NB4 (cell line): ENCODE data around the gene ERCC6L.

ENCODE experiments used
- DNase-seq: peaks from one replicate; pipeline ENCODE4 v3.0.0; 2010; ENCODE audit warnings: low read depth
- H3K4me3 ChIP-seq: one replicate; pipeline ENCODE4 v1.5.1; 2011; ENCODE audit warnings: mild to moderate bottlenecking, low read depth, low read length, moderate library complexity
- CTCF ChIP-seq: IDR thresholded peaks from one replicate; pipeline ENCODE4 v1.5.1; 2012; ENCODE audit warnings: low read depth, low read length
- MAX ChIP-seq: IDR thresholded peaks from 2 replicates; pipeline ENCODE4 v1.6.1; 2011; ENCODE audit warnings: low read depth, low read length
- MYC ChIP-seq: IDR thresholded peaks from 2 replicates; pipeline ENCODE4 v1.6.1; 2011; ENCODE audit warnings: low read depth, low read length
- POLR2A ChIP-seq: IDR thresholded peaks from 2 replicates; pipeline ENCODE4 v1.6.1; 2011; ENCODE audit warnings: mild to moderate bottlenecking; ENCODE audit not compliant: insufficient read length; ENCODE audit errors: extremely low read depth

ERCC6L gene

GRCh38 chrX:72265263-72265662 is 26.4 kb upstream of the ERCC6L start:
- no peak for DNase-seq
- H3K4me3 ChIP-seq = no peak overlapping the region
- TF ChIP-seq MYC = no peak
- TF ChIP-seq MAX = no peak
- TF ChIP-seq CTCF = no peak
- no peak for TF ChIP-seq POLR2A

GRCh38 chrX:72262077-72262476 is 23.2 kb upstream of the ERCC6L start:
- no peak for DNase-seq
- TF ChIP-seq MAX = no peak
- TF ChIP-seq POLR2A = no peak
- no peak for TF ChIP-seq MYC
- TF ChIP-seq CTCF = no peak
- no peak overlapping the region for H3K4me3 ChIP-seq

GRCh38 chrX:72260448-72260847 is 21.6 kb upstream of the ERCC6L start:
- no peak for DNase-seq
- no peak for TF ChIP-seq MAX
- no peak for TF ChIP-seq POLR2A
- no peak for TF ChIP-seq MYC
- TF ChIP-seq CTCF = no peak

GRCh38 chrX:72258174-72258573 is 19.3 kb upstream of the ERCC6L start:
- no peak for DNase-seq
- TF ChIP-seq POLR2A (no peak), MAX (no peak), MYC (no peak), CTCF (no peak)

More at GRCh38 chrX:72260448-72260847, 21.6 kb upstream of the ERCC6L start:
- H3K4me3 ChIP-seq = no peak overlapping the region

GRCh38 chrX:72255864-72256263 is 17.0 kb upstream of the ERCC6L start:
- no peak for TF ChIP-seq POLR2A
- H3K4me3 ChIP-seq = no peak overlapping the region
- DNase-seq = no peak

More at GRCh38 chrX:72258174-72258573, 19.3 kb upstream of the ERCC6L start:
- no peak overlapping the region for H3K4me3 ChIP-seq

GRCh38 chrX:72255445-72255844 is 16.6 kb upstream of the ERCC6L start:
- H3K4me3 ChIP-seq = no peak overlapping the region
- no peak for DNase-seq

More at GRCh38 chrX:72255445-72255844, 16.6 kb upstream of the ERCC6L start:
- TF ChIP-seq MAX = no peak
- no peak for TF ChIP-seq MYC
- TF ChIP-seq CTCF = no peak
- no peak for TF ChIP-seq POLR2A
